NB4 (cell line): ENCODE data around the gene RERE.

Experiments
- CTCF ChIP-seq: IDR thresholded peaks from one replicate; pipeline ENCODE4 v1.5.1; 2012; ENCODE audit warnings: low read depth, low read length
- MAX ChIP-seq: IDR thresholded peaks from 2 replicates; pipeline ENCODE4 v1.6.1; 2011; ENCODE audit warnings: low read depth, low read length
- MYC ChIP-seq: IDR thresholded peaks from 2 replicates; pipeline ENCODE4 v1.6.1; 2011; ENCODE audit warnings: low read depth, low read length

DNA sequence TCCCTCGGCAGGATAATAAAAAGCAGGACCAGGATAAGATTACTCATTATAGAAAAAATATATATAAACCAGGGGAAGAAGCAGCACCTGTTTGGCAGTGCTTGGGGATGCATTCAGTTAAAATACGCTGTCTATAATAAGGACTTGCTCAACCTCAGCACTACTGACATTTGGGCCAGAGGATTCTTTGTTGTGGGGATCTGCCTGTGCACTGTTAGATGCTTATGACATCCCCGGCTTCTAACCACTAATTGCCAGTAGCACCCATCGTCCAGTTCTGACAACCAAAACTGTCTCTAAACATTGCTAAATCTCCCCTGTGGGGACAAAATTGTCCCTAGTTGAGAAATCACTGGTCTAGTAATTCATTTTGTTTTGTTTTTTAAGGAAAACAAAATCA is 257.4 kb downstream of the RERE start:
- TF ChIP-seq CTCF: no peak
- TF ChIP-seq MAX: no peak
- TF ChIP-seq MYC: no peak
